ENCODE data around the gene SPOCK1. TPM values are rescaled to one million over a fixed set of nuclear protein-coding genes. Genes with fewer than 3 reads are reported as not detected.

SPOCK1 gene
- total RNA-seq, 1 experiment from 2014 or later = 4.0 TPM

- Histone ChIP-seq H3K27me3 (replicated peaks; ENCODE audit: insufficient read depth, low read depth, low read length, poor library complexity) (peaks cover 3% of the 10 kb centered on the region), H3K9me3 (ENCODE audit: low read depth, low read length, poor library complexity, severe bottlenecking) (no peaks in the 10 kb centered on the region), H3K4me3 (ENCODE audit: low read depth, low read length, poor library complexity, severe bottlenecking) (no peak overlapping the region), H3K36me3 (ENCODE audit: insufficient read depth, low read length, poor library complexity, severe bottlenecking) (no peaks in the 10 kb centered on the region), H3K4me1 (ENCODE audit: insufficient read depth, low read length, poor library complexity, severe bottlenecking) (no peaks in the 10 kb centered on the region), H3K27ac (ENCODE audit: low read depth, low read length, poor library complexity, severe bottlenecking) (no peak overlapping the region)
- intact Hi-C loops (cut with micrococcal nuclease; ENCODE audit: unreplicated experiment) = no loop called here
- TF ChIP-seq EZH2 (IDR thresholded peaks at IDR 0.05; ENCODE audit: borderline replicate concordance, low read depth, low read length, poor library complexity, severe bottlenecking) (no peak), CTCF (conservative IDR thresholded peaks at IDR 0.05; ENCODE audit: low read depth, low read length) (no peak)
- ChIA-PET CTCF (no interaction called here), POLR2A (ENCODE audit: low non-redundant PET) (no interaction called here)
- BruUV-seq (replicated peaks) = no TSS peak
- no peak for DNase-seq (ENCODE audit: low spot score)
Measured at GRCh38 chr5:137226081-137226480, 273.0 kb downstream of the SPOCK1 start.

GRCh38 chr5:137223324-137224295 is 275.5 kb downstream of the SPOCK1 start:
- H3K9me3 ChIP-seq (ENCODE audit: low read depth, low read length, poor library complexity, severe bottlenecking) = no peaks in the 10 kb centered on the region
- ChIA-PET CTCF (no interaction called here), POLR2A (ENCODE audit: low non-redundant PET) (no interaction called here)
- H3K27ac ChIP-seq (ENCODE audit: low read depth, low read length, poor library complexity, severe bottlenecking) = no peak overlapping the region
- H3K36me3 ChIP-seq (ENCODE audit: insufficient read depth, low read length, poor library complexity, severe bottlenecking) = no peaks in the 10 kb centered on the region
- no peak for DNase-seq (ENCODE audit: low spot score)
- H3K27me3 ChIP-seq (replicated peaks; ENCODE audit: insufficient read depth, low read depth, low read length, poor library complexity) = peaks cover 3% of the 10 kb centered on the region
- no TSS peak for BruUV-seq (replicated peaks)
- no peak for TF ChIP-seq CTCF (conservative IDR thresholded peaks at IDR 0.05; ENCODE audit: low read depth, low read length)
- H3K4me1 ChIP-seq (ENCODE audit: insufficient read depth, low read length, poor library complexity, severe bottlenecking) = no peaks in the 10 kb centered on the region
- H3K4me3 ChIP-seq (ENCODE audit: low read depth, low read length, poor library complexity, severe bottlenecking) = no peak overlapping the region
- intact Hi-C loops (cut with micrococcal nuclease; ENCODE audit: unreplicated experiment) = no loop called here

GRCh38 chr5:137221943-137222342 is 277.2 kb downstream of the SPOCK1 start:
- CTCF ChIA-PET = no interaction called here
- Histone ChIP-seq H3K4me3 (ENCODE audit: low read depth, low read length, poor library complexity, severe bottlenecking) (no peak overlapping the region), H3K36me3 (ENCODE audit: insufficient read depth, low read length, poor library complexity, severe bottlenecking) (no peaks in the 10 kb centered on the region), H3K27ac (ENCODE audit: low read depth, low read length, poor library complexity, severe bottlenecking) (no peak overlapping the region), H3K4me1 (ENCODE audit: insufficient read depth, low read length, poor library complexity, severe bottlenecking) (no peaks in the 10 kb centered on the region), H3K9me3 (ENCODE audit: low read depth, low read length, poor library complexity, severe bottlenecking) (no peaks in the 10 kb centered on the region), H3K27me3 (replicated peaks; ENCODE audit: insufficient read depth, low read depth, low read length, poor library complexity) (peaks cover 3% of the 10 kb centered on the region)
- POLR2A ChIA-PET (ENCODE audit: low non-redundant PET) = no interaction called here
- BruUV-seq (replicated peaks) = no TSS peak
- no peak for DNase-seq (ENCODE audit: low spot score)
- intact Hi-C loops (cut with micrococcal nuclease; ENCODE audit: unreplicated experiment) = no loop called here
- TF ChIP-seq EZH2 (IDR thresholded peaks at IDR 0.05; ENCODE audit: borderline replicate concordance, low read depth, low read length, poor library complexity, severe bottlenecking) (no peak), CTCF (conservative IDR thresholded peaks at IDR 0.05; ENCODE audit: low read depth, low read length) (no peak)

Measured in A673 (cell line).